ENCODE results near the gene SLC39A7.

SLC39A7 gene

DNA sequence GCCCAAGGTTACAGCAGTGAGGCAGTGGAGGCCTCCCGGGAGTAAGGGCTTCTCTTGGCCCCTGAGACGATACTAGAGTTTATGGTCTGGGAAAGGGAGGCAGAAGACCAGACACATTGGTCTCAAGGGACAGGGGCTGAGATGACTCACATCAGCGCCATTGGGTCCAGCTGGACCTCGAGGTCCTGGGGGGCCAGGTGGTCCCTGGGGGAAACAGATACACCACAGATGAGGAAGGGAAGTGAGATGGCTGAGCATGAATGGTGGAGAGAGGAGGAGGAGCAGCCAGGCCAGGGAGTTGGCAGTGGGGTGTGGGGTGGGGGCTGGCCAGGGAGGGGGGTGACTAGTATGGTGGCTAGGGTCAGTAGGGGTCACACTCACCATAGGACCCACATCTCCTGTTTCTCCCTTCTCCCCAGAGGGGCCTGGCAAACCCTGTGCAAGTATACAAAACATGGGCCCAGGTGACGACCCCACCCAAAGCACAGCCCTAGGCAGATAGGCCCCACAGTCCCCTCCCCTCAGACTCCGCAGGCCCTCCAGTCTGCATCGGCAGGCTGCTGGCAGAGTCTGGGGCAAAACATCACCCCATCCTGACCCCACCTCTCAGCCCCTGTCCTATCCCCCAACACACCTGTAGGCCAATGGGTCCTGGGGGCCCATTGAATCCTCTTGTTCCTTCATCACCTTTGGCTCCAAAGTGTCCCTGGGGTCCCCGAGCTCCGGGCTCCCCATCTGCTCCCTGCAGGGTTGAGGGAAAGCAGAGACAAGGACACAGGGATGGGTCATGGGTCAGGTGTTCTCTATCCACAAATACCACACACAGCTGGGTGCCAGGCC is 30.3 kb upstream of the SLC39A7 start:
- DNase-seq (ENCODE audit: low spot score) = no peak

DNA sequence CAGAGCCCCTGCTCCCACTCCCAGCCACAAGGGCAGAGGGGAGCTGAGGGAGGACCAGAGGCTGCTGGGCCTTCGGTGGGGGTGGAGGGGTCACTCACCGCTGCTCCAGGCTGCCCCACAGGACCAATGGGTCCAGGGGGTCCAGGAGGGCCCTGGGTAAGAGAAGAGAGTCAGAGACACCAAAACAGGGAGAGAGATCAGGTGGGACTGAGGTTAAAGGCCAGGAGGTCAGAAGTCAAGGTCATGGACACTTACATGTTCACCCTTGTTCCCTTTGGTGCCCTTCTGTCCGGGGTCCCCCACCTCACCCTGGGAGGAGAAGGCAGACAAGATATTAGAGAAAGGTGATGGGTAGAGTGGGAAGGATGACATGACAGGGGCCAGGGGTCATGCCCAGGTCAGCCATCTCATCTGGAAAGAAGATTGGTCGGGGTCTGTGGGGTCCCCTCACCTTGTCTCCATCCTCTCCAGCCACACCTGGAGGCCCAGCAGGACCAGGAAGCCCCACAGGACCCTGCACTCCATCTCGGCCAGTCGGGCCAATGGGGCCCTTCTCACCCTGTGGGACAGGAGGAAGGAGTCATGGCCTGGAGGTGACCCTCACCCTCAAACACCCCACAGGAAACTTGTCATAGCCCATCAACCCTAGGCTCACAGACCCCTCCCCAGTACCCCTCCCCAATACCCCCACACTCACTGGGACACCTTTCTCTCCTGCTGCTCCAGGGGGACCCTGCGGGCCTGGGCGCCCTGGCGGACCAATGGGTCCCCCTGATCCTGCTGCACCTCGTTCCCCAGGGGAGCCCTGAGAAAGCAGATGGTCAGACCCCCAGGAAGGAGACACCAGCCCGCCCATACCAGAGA is 29.4 kb upstream of the SLC39A7 start:
- DNase-seq (ENCODE audit: low spot score) = no peak

DNA sequence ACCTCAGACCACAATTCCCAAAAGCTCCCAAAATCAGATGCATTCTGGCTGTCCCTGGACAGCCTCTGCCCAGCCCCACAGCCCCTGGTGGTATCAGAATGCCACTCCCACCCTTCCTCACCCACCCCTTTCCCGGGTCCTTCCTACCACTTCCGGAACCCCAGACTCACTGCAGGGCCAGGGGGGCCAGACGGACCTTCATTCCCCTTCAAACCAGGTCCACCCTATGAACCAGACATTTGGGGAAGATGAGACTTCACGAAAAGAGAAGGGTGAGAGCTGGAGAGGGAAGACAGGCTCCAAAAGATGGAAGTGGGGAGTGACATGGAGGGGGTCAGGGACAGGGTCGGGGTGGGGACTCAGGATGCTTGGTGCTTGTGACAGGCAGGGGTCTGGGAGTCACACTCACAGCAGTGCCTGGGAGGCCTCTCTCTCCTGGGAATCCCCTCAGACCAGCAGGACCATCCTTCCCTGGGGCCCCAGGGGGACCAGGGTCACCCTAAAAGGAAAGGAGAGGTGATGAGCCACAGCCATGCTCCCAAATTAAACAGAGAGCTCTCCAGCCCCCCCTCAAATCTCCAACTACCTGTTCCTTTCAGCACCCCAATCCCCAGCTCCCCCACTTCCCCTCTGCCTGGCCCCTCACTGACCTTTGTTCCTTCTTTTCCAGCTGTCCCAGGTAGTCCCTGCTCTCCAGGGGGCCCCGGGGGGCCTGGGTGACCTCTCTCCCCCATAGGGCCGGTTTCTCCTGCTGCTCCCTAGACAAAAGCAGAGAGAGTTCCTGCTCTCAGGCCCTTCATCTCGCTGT is 28.6 kb upstream of the SLC39A7 start:
- DNase-seq (ENCODE audit: low spot score) = no peak

DNA sequence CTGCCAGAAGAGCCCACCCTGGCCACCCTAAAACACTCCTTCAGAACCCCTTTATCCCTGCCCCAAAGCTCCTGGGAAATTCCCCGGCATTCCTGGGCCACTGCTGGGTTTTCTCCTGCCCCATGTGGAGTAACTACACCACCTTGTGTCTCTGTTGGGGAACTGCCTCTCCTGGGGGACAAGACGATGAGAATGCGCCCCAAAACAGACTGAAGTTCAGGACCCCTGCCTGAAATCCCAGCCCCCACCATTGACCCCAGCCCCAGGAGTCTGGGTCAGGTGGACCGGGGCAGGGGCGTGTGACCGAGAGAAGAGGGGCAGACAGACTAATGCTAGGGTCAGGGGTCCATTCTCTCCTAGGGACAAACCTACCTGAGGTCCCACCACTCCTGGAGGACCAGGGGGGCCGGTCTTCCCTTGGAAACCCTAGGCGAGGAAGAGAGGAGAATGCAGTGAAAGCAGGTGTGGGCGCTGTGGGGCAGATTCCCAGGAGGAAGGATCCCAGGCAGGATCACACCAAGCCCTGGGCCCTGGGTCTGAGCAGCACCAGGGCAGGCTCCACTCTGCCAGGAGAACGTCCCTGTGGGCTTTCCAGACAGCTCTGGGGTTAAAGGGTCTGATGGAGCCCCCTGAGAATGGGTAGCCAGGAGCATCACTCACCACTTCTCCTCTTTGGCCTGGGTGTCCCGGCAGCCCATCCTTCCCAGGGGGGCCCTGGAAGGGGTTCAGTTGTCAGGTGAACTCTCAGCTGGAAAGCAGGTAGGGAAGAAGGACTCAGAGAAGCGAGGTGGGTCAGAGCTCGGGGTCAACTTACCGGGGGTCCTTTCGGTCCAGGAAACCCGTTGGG is 27.8 kb upstream of the SLC39A7 start:
- no peak for DNase-seq (ENCODE audit: low spot score)

DNA sequence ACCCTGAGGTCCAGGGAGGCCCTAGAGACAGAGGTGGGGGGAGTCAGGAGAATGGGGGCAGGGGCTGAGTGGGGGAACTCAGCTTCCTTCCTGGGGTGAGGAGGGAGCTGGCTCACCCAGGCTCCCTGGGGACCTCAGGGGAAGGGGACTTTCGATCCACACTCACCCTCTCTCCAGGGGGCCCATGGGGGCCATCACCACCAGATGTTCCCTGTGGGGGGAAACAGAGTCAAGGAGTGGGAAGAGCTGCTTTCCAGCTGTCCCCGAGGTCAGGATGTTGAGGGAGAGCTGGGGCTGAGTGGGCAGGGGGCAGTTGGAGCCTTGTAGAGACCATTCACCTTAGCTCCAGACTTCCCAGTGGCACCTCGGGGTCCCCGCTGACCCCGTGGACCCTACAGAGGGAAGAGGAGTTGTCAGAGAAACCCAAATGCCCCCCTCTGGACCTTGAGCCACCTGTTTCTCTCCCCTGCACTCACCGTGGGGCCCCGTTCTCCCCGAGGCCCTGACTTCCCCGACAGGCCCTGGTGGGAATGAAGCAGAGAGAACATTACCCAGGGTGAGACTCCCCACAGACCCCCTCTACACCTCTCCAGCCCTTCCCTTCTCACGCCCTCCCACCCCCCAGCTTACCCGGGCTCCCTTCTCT is 27.0 kb upstream of the SLC39A7 start:
- DNase-seq (ENCODE audit: low spot score) = no peak

DNA sequence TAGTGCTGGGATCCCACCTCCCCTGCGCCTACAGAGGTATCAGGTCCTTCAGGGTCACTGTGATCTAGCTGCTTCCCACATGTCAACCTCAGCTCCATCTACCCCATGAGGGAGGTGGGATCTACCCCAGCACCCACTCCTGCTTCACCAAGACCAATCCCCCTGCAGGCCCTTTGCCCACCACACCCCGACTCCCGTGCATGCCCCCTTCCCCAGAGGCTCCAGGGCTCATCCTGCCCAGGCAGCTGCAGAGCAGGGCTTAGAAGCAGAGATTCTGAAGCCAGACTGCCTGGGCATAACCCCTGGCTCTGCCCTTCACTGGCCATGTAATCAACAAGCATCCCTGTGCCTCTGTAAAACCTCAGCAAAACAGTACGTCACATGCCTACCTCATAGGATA is 25.9 kb upstream of the SLC39A7 start:
- no peak for DNase-seq (ENCODE audit: low spot score)

DNA sequence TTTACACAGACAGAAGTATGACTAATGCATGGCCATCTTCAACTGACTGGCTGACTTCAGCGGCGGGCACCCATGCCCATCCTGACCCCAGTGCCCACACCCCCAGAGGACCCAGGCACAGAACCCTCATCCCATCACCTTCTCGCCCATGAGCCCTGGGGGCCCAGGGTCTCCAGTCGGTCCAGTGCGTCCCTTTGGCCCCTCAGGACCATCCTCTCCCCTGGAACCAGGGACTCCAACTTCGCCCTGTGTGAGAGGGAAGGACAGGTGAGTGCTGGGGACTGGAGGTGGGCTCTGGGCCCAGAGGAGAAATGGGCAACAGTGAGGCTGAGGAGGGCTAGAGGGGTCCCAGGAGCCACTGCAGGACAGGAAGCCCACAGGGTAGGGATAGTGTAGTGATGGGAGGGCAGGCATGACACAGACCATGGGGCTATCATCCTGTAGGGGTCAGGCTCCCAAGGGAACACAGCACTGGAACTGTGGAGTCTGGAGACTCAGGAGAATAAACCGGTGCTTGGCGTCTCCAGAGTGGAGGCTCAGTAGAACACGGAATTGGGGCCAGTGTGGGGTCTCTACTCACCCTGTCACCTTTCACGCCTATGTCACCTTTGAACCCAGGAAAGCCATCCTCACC is 25.1 kb upstream of the SLC39A7 start:
- DNase-seq (ENCODE audit: low spot score) = no peak

DNA sequence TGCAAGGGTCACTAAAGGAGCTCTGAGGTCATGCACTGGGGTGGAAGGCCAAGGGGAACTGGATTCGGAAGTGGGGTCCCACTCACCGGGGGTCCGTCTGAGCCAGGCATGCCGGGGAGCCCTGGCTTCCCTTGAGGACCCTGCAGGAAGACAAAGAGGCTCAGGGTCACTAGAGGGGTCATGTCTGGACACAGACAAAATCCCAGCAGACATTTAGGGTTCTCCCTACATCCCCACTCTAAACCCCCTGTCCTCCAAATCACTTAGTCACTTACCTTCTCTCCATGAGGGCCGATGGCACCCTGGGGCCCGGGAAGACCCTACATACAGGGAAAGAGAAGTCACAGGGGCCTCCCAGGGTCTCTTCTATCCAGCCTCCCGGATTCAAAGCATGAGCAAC is 23.8 kb upstream of the SLC39A7 start:
- DNase-seq (ENCODE audit: low spot score) = no peak

DNA sequence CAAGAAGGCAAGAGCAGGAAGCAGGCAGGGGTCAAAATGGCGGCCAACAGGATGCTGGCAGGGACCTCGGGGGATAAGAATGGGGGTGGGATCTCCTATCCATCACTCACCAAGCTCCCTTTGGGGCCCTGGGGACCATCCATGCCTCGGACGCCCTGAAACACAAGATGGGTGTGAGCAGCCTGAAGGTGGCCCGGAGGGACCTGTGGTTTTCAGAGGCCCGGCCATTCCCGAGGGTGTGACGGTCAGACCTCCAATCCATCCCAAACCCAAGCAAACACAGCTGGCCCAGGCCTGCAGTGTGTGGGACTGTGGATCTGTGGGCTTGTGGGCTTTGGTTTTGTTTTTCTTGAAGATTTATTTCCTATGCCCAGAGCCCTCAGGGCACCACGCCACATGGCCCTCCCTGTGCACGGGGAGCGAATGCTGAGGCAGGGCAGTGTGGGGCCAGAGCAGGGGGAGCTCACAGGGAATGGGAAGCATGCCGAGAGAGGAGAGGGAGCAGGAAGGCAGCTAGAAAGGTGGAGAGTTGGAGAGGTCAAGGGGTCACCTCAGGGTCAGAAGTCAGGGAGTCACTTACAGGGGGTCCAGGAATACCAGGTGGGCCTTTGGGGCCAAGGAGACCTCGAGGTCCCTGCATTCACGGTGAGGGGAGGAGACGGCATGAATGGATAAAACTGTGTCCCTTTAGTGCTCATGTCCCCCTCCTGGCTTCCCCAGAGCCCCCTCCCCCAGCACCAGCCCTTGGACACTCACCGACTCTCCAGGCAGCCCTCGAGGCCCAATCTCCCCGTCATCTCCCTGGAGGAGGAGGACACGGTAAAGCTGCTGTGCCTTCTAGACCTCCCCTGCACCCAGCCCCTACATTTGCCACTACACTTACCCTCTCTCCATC is 22.9 kb upstream of the SLC39A7 start:
- no peak for DNase-seq (ENCODE audit: low spot score)

DNA sequence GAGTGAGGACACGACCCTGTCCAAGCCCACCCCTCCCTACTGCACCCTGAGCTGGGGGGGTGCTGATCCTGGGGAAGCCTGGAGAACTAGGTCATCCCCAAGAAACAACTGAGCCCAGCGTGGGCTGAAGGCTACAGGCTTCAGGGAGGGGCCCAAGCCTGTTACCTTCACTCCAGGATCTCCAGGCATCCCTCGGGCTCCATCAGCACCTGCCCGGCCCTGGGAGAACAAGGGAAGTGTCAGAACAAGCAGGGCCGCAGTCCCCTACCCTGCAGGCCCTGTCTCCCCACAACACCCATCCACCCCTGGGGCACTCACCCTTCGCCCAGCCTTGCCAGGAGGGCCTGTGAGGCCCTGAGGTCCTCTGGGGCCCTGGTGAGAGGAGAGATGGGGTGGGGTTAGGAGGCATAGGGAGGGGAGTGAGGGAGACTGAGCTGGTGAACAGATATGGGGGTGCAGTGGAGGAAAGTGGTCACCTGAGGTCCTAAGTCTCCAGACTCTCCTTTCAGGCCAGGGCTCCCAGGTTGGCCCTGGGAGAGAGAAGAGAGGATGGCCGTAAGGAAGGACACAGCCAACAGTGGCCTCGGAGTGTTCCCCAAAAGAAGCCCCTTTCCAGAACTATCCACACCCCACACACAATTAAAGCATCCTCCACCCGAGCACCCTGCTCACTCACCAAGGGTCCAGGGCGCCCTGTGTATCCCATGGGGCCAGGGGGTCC is 21.8 kb upstream of the SLC39A7 start:
- DNase-seq (ENCODE audit: low spot score) = no peak

DNA sequence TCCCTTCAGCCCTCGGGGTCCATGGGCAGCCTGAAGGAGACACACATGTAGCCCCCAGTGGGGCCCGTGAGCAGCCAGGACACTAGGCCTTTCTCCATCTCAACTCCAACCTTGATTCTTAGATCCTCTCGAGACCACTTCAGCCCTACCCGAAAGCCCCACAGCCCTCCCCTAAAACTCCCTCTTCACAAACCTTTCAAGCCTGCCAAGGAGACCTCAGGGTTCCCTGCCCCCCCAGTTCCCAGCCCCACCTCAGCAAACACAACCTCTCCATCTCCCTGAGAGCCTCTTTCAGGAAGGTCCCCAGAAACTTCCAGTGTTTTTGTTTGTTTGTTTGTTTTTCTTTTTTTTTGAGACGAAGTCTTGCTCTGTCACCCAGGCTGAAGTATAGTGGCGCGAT is 19.5 kb upstream of the SLC39A7 start:
- DNase-seq (ENCODE audit: low spot score) = no peak

DNA sequence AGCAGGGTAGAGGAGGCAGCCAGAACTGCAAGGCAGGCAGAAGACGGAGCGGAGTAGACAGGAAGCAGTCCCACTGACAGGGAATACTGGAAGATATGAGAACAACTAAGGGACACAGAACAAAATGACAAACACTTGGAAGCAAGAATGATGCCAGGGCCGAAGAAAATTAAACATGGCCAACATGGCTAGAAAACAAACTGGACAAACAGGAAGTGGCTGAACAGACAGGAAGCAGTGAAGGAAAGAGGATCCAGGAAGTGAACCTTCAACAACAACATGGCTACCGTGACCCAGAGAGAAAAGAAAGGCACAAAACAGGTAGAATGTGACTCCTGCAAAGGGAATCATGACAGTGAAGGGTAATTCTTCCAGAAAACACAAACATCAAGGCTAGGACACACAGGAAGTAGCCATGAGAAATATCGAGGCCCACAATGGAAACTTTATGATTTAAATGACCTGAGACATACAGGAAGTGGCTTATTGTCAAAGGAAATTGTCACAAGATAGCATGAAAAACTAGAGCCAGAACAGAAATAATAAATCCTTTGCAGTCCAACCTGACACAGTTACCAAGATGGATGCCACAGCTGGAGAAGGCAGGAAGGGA is 17.5 kb upstream of the SLC39A7 start:
- DNase-seq (ENCODE audit: low spot score) = no peak

DNA sequence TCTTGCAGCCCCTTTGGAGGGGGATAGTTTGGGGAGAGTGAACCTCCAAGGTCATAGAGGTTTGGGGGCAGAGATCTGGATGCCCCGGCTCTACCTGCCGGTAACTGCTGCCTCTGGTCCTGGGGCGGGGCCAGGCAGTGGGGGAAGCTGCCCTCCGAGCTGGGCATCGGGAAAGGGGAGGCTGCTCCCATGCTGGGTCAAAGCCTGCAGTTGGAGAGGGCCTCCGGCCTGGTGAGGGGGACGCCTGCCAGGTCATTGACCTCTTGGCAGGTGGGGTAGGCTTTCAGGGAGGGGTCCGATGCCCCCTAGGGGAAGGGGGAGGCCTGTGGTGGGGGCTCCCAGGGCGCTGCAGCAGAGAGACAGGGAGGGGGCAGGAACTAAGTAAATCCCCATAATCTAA is 15.5 kb upstream of the SLC39A7 start:
- DNase-seq (ENCODE audit: low spot score) = no peak

DNA sequence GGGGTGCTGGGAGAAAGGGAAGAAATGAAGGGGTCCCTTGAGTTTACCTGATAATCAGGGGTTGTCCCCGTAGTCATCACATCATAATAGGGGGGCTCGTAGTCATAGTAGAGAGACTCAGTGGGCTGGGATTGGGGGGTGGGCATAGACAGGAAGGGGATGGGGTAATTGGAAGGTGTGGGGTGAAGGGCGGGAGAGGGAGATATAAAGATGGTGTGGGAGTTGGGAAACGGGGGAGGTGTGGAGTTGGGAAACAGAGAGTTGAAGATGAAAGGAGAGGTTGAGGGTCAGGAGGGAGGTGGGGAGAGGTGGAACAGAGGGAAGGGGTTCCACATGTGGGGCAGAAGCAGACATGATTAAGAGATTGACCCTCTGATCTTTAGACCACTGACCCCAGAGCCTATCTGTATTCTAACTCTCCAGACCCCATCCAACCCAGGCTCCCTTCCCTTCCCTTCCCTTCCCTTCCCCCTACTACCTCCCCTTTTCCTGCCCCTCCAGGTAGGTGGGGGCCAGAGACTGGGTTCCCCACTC is 14.9 kb upstream of the SLC39A7 start:
- no peak for DNase-seq (ENCODE audit: low spot score)

DNA sequence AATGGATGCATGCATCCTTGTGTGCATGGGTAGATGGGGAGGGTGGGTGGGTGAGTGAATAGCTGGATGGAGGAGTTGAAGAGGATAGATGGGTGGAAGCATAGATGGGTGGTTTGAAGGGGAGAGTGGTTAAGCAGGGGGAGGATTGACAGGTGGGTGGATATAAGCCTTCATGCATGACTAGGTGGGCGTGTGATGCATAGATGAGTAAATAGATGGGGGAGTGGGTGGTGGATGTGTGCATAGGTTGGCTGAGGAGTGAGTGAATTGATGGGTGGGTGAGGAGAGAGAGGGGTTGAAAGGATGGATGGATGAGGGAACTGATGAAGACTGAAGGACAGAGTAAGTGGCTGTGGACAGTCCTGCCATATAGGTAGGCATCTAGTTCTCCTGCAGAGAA is 12.9 kb upstream of the SLC39A7 start:
- DNase-seq (ENCODE audit: low spot score) = no peak

DNA sequence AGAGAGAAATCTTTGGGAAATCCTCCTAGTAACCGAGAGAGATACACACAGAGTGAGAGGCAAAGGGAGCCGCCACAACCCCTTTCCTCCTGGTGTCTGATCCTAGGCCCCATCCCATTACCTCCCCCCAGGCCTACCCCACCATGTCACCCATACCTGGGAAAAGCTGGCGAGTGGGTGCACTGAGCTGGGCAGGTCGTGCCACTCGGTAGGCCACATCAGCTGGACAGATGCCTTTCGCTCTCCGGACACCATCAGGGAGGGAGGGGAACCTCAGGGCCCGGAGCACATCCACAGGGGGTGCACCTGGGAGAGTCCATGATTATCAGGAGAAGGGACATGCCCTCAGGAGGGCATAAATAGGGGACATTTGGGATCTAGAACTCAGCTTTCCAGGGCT is 11.5 kb upstream of the SLC39A7 start:
- DNase-seq (ENCODE audit: low spot score) = no peak

DNA sequence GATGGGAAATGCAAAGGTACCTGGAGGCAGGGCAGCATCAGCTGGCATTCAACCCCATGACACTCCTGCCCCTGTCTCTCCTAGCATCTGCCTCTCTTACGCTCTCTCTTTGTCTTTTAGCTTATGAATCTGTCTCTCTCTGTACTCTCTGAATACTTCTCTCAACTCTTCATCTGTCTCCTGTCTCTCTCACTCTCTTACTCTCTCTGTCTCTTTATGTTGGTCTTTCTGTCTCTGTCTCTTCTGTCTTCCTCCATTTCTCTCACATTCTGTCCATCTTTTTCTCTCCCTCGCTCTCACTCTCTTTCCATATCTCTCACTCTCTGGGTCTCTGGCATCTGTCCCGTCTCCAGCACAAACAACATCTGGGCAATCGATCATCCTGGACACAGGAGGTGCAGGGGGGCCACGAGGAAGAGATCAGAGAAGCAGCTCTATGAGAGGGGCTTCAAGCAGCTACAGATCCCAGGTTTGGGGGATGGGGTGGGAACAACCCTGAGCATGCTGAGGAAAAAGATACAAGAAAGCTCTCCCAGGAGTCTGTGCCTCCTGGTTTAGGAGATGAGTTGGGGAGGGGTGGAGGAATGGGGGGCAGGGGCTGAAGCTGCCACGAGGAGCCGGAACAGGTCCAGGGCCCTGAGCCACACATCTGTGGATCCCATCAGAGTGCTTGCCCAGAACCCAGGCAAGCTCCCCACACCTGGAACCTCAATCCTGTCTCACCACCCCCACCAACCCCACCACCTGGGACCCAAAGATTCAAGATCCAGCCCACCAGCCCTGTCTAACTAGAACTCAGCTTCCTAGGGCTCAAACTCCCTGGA is 10.8 kb upstream of the SLC39A7 start:
- DNase-seq (ENCODE audit: low spot score) = no peak

Measured in putamen (tissue), 1 donor.